CD4-positive, alpha-beta T cell (primary cell): ENCODE measurements around the gene GABRB1. TPM values are rescaled to one million over a fixed set of nuclear protein-coding genes. Genes with fewer than 3 reads are reported as not detected.

Experiments
- ATAC-seq: fragments of 200-7000 bp; cut with Tn5 transposase; one replicate; pipeline ENCODE4 v1.10.0; 2022; ENCODE audit warnings: mild to moderate bottlenecking; ENCODE audit not compliant: poor library complexity
- CTCF ChIA-PET: fragments of 350-600 bp; sonication (Branson Sonifier 250); formaldehyde crosslinking; loops from one replicate; lab custom pipeline; 2021; ENCODE audit warnings: antibody characterized with exemption, inconsistent platforms; lab: Charles Lee
- POLR2A ChIA-PET: fragments of 350-600 bp; sonication (Branson Sonifier 250); formaldehyde crosslinking; loops from one replicate; lab custom pipeline; 2021; ENCODE audit warnings: antibody characterized with exemption, inconsistent platforms; lab: Charles Lee
- DNase-seq, 14 experiments: peaks; one replicate each; pipeline ENCODE4 v3.0.0-alpha.2; 2013 to 2020; ENCODE audit warnings: mixed read lengths in 2 of 14
- H3K27ac ChIP-seq, 2 donors: one replicate each; pipeline versions ENCODE4 v1.5.1 to v1.7.0; 2013; ENCODE audit warnings: low read length in 2 of 2, low read depth in 1 of 2, mild to moderate bottlenecking in 1 of 2
- H3K27me3 ChIP-seq, 2 experiments: 1 replicate in 1 of 2; 2 replicates in 1 of 2; pipeline versions ENCODE4 v1.6.1 to v1.7.0; 2013; ENCODE audit warnings: low read length in 2 of 2, control low read depth in 1 of 2, mild to moderate bottlenecking in 1 of 2, moderate library complexity in 1 of 2; ENCODE audit not compliant: insufficient read depth in 2 of 2, control insufficient read depth in 1 of 2
- H3K36me3 ChIP-seq: one replicate; pipeline ENCODE4 v1.6.1; 2013; ENCODE audit warnings: low read length, control low read depth; ENCODE audit not compliant: insufficient read depth
- H3K4me1 ChIP-seq: one replicate; pipeline ENCODE4 v1.6.1; 2013; ENCODE audit warnings: low read length, control low read depth; ENCODE audit not compliant: insufficient read depth
- H3K4me3 ChIP-seq: one replicate; pipeline ENCODE4 v1.5.1; 2013; ENCODE audit warnings: mild to moderate bottlenecking, low read length, moderate library complexity
- H3K9me3 ChIP-seq, 2 experiments: 1 replicate in 1 of 2; 2 replicates in 1 of 2; pipeline versions ENCODE4 v1.6.1 to v1.7.0; 2013; ENCODE audit warnings: low read length in 2 of 2, mild to moderate bottlenecking in 2 of 2, control low read depth in 1 of 2, moderate library complexity in 1 of 2; ENCODE audit not compliant: control insufficient read depth in 1 of 2, insufficient read depth in 1 of 2
- H3K27ac Mint-ChIP-seq: one replicate; pipeline ENCODE4 v1.8.0; 2020; ENCODE audit warnings: mixed read lengths
- H3K27me3 Mint-ChIP-seq: one replicate; pipeline ENCODE4 v1.8.0; 2021; ENCODE audit warnings: mixed read lengths
- H3K36me3 Mint-ChIP-seq: one replicate; pipeline ENCODE4 v1.8.0; 2021; ENCODE audit warnings: low read depth, mixed read lengths
- H3K4me1 Mint-ChIP-seq: one replicate; pipeline ENCODE4 v1.8.0; 2021; ENCODE audit warnings: low read depth, mixed read lengths
- H3K4me3 Mint-ChIP-seq: one replicate; pipeline ENCODE4 v1.8.0; 2020; ENCODE audit warnings: mild to moderate bottlenecking, mixed read lengths
- H3K9me3 Mint-ChIP-seq: one replicate; pipeline ENCODE4 v1.8.0; 2020; ENCODE audit warnings: mixed read lengths
- CTCF ChIP-seq: fragments of 200-600 bp; IDR thresholded peaks from one replicate; pipeline ENCODE4 v1.8.0; 2022; ENCODE audit warnings: antibody characterized with exemption, mild to moderate bottlenecking
- intact Hi-C, 2 experiments: fragments of 100-400 bp; cut with DNase I in 1 of 2; cut with micrococcal nuclease in 1 of 2; formaldehyde crosslinking; loops; one replicate each; pipeline versions ENCODE4 v1.15.1 to v1.9.0; 2023 to 2025; cut with DNase I, micrococcal nuclease
- total RNA-seq, 174 experiments: library from RNA in 2 of 174; stranded (reverse) in 2 of 174; gene quantifications; one replicate each; pipeline ENCODE4 v1.2.3 and lab custom pipeline; 2021 to 2026

The GABRB1 gene
- total RNA-seq, 2 experiments from 2014 or later: not detected

- ATAC-seq (no peak), DNase-seq (no peak)
- ChIA-PET POLR2A (no interaction called here), CTCF (no interaction called here)
- Mint-ChIP-seq H3K4me1 (no peaks in the 10 kb centered on the region), H3K27me3 (peaks cover 48% of the 10 kb centered on the region), H3K9me3 (peaks cover 2% of the 10 kb centered on the region), H3K36me3 (no peaks in the 10 kb centered on the region), H3K27ac (no peak overlapping the region), H3K4me3 (no peak overlapping the region)
- no peak overlapping the region for H3K4me3 ChIP-seq
- no peaks in the 10 kb centered on the region for H3K27me3 ChIP-seq
- no peaks in the 10 kb centered on the region for H3K4me1 ChIP-seq
- TF ChIP-seq CTCF: no peak
- no peak overlapping the region for H3K27ac ChIP-seq
- no peaks in the 10 kb centered on the region for H3K36me3 ChIP-seq
- no peaks in the 10 kb centered on the region for H3K9me3 ChIP-seq
- intact Hi-C loops: no loop called here
Measured at GRCh38 chr4:47049347-47049746, 18.0 kb downstream of the GABRB1 start.

DNA sequence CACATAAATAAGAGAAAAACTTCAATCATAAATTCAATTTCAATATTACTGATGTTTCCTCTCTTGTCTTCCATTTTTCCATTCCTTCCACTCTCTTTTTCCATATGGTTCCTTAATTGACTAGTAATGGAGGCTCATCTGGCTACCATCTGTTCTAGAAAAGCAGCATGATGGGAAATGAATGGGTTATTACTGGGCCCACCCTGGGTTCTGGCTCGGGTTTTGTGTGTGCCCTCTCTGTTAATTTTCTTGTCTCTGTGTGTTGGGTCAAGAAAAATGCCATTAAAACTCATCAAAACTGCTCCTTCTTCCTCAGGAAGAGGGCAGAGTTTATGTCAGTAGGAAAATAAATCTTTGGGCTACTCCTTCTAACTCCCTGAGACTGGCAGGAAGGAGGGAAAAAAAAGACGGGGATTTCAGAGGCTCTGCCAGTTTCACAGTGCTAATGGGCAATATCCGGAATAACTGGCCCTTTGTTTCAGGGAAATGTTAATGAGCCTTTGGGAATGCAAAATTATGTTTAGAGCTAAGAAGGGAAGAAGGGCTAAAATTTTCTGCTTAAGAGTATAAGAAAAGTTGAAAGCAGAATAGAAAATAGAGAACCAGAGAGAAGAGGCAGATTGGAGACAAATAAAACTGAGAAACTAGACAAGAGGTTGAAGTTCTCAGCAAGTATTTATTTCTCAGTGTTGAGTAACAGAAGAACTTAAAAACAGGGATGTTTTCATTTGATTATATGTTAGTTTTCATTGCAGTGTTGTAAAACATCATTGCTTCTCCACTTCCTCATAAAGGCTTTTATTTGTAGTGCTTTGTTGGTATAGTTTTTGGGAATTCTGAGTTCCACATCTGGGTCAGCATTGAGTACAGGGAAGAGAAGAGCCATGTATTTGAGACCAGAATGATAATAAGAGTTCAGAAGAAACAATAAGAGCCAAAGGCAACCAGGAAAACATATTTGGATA lies 19.7 kb downstream of the GABRB1 start:
- H3K27ac ChIP-seq: no peak overlapping the region
- intact Hi-C loops: no loop called here
- TF ChIP-seq CTCF: no peak
- Mint-ChIP-seq H3K36me3 (no peaks in the 10 kb centered on the region), H3K27me3 (peaks cover 45% of the 10 kb centered on the region), H3K9me3 (peaks cover 2% of the 10 kb centered on the region), H3K27ac (no peak overlapping the region), H3K4me3 (no peak overlapping the region), H3K4me1 (no peaks in the 10 kb centered on the region)
- H3K9me3 ChIP-seq: no peaks in the 10 kb centered on the region
- H3K4me3 ChIP-seq: no peak overlapping the region
- POLR2A ChIA-PET: no interaction called here
- no peaks in the 10 kb centered on the region for H3K36me3 ChIP-seq
- no peak for ATAC-seq
- DNase-seq: no peak
- no peaks in the 10 kb centered on the region for H3K4me1 ChIP-seq
- H3K27me3 ChIP-seq: no peaks in the 10 kb centered on the region
- CTCF ChIA-PET: no interaction called here

GRCh38 chr4:47053485-47053884 lies 22.1 kb downstream of the GABRB1 start:
- Mint-ChIP-seq H3K36me3 (no peaks in the 10 kb centered on the region), H3K27me3 (peaks cover 43% of the 10 kb centered on the region), H3K27ac (no peak overlapping the region), H3K4me1 (no peaks in the 10 kb centered on the region), H3K9me3 (no peaks in the 10 kb centered on the region), H3K4me3 (no peak overlapping the region)
- Histone ChIP-seq H3K4me1 (no peaks in the 10 kb centered on the region), H3K4me3 (no peak overlapping the region), H3K27me3 (no peaks in the 10 kb centered on the region), H3K36me3 (no peaks in the 10 kb centered on the region), H3K9me3 (no peaks in the 10 kb centered on the region), H3K27ac (no peak overlapping the region)
- ChIA-PET CTCF (no interaction called here), POLR2A (no interaction called here)
- no peak for TF ChIP-seq CTCF
- DNase-seq (no peak), ATAC-seq (no peak)
- intact Hi-C loops: no loop called here
